Measurements from ENCODE around the gene TTC39B. TPM values are rescaled to one million over a fixed set of nuclear protein-coding genes. Genes with fewer than 3 reads are reported as not detected.

TTC39B gene
- total RNA-seq, 1 donor from 2014 or later, result 6.2 TPM

GRCh38 chr9:15182101-15182551 lies 124.9 kb downstream of the TTC39B start:
- DNase-seq (ENCODE audit: low read depth), result no peak

GRCh38 chr9:15180124-15180523 lies 126.9 kb downstream of the TTC39B start:
- DNase-seq (ENCODE audit: low read depth), result no peak

GRCh38 chr9:15178631-15179030 lies 128.4 kb downstream of the TTC39B start:
- no peak for DNase-seq (ENCODE audit: low read depth)

GRCh38 chr9:15176836-15177235 lies 130.2 kb downstream of the TTC39B start:
- no peak for DNase-seq (ENCODE audit: low read depth)

- DNase-seq (ENCODE audit: low read depth), result no peak
Observed at GRCh38 chr9:15163931-15164330, 143.1 kb downstream of the TTC39B start.

GRCh38 chr9:15161753-15162152 lies 145.3 kb downstream of the TTC39B start:
- no peak for DNase-seq (ENCODE audit: low read depth)

DNA sequence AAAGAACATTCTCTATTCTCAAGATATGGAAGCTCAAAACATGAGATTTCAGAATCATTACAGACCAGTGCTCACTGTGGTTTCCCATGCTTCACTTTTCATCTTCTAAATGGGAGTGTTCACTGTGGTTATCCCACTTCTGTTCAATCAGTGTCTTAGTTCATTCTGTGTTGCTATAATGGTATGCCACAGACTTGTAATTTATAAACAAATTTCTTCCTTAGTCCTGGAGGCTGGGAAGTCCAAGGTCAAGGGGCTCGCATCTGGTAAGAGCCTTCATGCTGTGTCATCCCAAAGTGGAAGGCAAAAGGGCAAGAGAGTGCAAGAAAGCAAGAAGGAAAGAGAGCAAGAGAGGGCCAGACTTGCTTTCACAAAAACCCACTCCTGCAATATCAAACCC lies 146.3 kb downstream of the TTC39B start:
- no peak for DNase-seq (ENCODE audit: low read depth)

- no peak for DNase-seq (ENCODE audit: low read depth)
Observed at GRCh38 chr9:15158064-15158463, 149.0 kb downstream of the TTC39B start.

DNA sequence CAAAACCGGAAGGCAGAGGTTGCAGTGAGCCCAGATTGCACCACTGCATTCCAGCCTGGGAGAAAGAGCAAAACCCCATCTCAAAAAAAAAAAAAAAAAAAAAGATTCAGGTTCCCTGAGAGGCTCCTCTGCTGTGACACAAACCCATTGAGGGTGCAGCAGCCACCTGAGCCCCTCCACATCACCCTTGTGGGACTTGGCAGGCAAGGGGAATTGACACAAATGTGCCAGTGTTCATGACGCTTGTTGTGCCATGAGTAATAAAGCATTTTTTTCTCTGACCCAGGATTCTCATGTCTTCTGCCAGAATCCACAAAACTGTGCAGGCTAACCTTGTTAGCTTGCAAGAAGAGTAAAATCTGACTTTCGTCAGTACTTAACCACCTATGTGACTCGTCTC lies 149.6 kb downstream of the TTC39B start:
- DNase-seq (ENCODE audit: low read depth), result no peak

- DNase-seq (ENCODE audit: low read depth), result no peak
Observed at GRCh38 chr9:15156241-15156640, 150.8 kb downstream of the TTC39B start.

GRCh38 chr9:15155826-15156225 lies 151.2 kb downstream of the TTC39B start:
- peak; percentile 14 for DNase-seq (ENCODE audit: low read depth)

DNA sequence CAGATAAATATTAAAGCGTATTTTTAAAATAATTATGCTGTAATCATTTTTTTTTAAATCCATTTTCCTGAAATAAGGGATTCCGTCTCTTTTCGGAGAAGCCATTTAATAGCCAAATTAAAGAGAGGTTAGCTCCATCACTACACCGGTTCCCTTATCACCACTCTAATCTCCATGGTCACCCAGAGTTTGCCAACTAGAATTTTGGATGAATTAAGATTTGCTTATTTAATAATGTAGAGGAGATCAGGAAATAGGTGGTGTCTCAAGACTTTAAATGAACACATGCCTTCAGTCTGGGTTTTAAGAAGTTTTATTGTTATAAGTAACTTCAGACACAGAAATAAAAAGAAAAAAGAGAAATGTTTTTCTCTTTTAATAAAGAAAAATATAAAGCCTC lies 151.7 kb downstream of the TTC39B start:
- DNase-seq (ENCODE audit: low read depth), result no peak

- DNase-seq (ENCODE audit: low read depth), result no peak
Observed at GRCh38 chr9:15154677-15155076, 152.3 kb downstream of the TTC39B start.

DNA sequence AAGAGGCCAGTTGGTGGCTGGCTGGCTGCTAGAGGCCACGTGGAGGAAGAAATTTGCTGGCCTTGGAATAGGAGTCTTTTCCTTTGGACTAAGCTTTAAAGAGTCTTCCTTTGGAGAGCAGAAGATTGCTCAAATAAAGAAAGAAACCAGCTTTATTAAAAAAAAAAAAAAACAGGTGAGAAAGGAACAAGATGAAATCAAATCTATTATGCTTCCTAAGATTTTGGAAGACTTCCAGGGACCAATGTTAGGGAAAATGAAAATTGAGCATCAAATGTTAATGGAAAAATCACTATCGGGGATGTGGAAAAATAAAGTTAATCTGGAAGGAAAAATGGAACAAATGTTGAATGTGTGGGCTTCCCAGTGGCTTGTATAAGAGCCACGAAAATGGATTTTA lies 153.1 kb downstream of the TTC39B start:
- no peak for DNase-seq (ENCODE audit: low read depth)

DNA sequence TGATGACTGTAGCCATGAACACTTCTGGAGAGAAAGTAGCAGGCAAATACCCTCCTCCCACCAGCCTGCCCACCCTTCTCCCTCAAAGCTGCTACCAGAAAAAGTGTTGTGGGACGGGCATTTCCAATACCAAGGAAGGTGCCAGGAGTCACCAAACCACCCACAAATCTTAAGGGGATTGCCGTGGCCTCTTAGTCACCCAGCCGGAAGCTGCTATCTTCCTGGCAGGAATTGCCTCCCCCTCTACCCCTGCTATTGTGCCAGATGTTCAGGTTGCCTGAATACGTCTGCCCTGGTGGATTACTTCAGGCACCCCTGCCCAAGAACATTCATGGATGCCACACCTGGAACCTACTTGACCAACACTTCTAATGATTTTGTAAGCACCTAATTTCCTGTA lies 156.1 kb downstream of the TTC39B start:
- DNase-seq (ENCODE audit: low read depth), result no peak

DNA sequence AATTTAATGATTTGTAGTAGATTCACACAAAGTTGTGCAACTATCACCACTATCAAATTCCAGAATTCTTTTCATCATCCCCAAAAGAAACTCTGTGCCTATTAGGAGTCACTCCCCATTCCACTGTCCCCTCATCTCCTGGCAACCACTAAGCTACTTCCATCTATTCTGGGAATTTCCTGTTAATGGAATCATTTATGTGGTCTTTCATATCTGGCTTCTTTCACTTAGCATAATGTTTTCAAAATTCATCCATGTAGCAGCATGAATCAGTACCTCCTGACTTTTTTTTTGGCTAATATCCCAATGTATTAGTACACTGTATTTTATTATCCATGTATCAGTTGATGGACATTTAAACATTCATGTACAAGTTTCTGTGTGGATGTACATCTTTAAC lies 157.6 kb downstream of the TTC39B start:
- no peak for DNase-seq (ENCODE audit: low read depth)

- no peak for DNase-seq (ENCODE audit: low read depth)
Observed at GRCh38 chr9:15146268-15146700, 160.7 kb downstream of the TTC39B start.

- DNase-seq (ENCODE audit: low read depth), result peak; percentile 64
Observed at GRCh38 chr9:15144622-15145061, 162.4 kb downstream of the TTC39B start.

DNA sequence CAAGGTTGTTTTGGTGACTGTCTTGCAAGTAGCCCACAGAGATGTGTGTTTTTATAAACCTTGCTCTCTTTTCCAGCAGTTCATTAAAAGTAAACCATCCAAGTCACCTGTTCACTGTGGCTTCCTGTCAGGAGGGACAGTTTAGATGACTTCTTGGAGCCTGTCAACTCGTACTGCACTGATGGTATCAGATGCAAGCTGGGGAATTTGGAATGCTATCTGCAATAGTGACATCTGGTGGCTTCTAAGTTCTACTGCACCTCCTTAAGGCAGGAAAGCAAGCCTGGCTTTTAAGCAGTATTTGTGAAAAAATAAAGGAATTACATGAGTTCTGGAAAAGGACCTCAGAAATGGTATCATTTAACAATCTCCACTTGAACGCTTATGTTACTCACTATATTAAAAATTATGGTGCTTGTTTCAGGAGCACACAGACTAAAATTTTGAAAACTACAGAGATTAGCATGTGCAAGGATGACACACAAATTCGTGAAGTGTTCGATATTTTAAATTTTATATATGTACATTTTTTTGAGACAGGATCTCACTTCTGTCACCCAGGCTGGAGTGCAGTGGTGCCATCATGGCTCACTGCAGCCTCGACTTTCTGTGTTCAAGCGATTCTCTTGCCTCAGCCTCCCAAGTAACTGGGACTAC lies 164.0 kb downstream of the TTC39B start:
- peak; percentile 62 for DNase-seq (ENCODE audit: low read depth)

GRCh38 chr9:15140051-15140450 lies 167.0 kb downstream of the TTC39B start:
- DNase-seq (ENCODE audit: low read depth), result no peak

GRCh38 chr9:15139469-15139868 lies 167.5 kb downstream of the TTC39B start:
- no peak for DNase-seq (ENCODE audit: low read depth)

GRCh38 chr9:15138357-15138686 lies 168.7 kb downstream of the TTC39B start:
- DNase-seq (ENCODE audit: low read depth), result no peak

- DNase-seq (ENCODE audit: low read depth), result no peak
Observed at GRCh38 chr9:15137658-15138356, 169.2 kb downstream of the TTC39B start.
